PFSK-1 (cell line): Measurements from ENCODE around the gene KIT.

Experiments used
- POLR2AphosphoS5 ChIP-seq: IDR thresholded peaks from 2 replicates; pipeline ENCODE4 v1.6.1; 2012; ENCODE audit warnings: low read depth, mild to moderate bottlenecking, control low read depth, low read length, moderate library complexity
- TAF1 ChIP-seq: IDR thresholded peaks from 2 replicates; pipeline ENCODE4 v1.6.1; 2012; ENCODE audit warnings: low read length, control low read depth, borderline replicate concordance; ENCODE audit not compliant: insufficient read depth
- TF ChIP-seq, protein P1 (sequence below), 2 experiments: IDR thresholded peaks; 2 replicates each; pipeline versions ENCODE4 v1.6.1 to v1.8.0; 2011 to 2012; ENCODE audit warnings: low read depth in 2 of 2, low read length in 2 of 2, control low read depth in 1 of 2, inconsistent platforms in 1 of 2, mild to moderate bottlenecking in 1 of 2, moderate library complexity in 1 of 2; ENCODE audit not compliant: insufficient read depth in 1 of 2

GRCh38 chr4:54743562-54743961 is 85.8 kb downstream of the KIT start:
- TF ChIP-seq, protein P1, sequence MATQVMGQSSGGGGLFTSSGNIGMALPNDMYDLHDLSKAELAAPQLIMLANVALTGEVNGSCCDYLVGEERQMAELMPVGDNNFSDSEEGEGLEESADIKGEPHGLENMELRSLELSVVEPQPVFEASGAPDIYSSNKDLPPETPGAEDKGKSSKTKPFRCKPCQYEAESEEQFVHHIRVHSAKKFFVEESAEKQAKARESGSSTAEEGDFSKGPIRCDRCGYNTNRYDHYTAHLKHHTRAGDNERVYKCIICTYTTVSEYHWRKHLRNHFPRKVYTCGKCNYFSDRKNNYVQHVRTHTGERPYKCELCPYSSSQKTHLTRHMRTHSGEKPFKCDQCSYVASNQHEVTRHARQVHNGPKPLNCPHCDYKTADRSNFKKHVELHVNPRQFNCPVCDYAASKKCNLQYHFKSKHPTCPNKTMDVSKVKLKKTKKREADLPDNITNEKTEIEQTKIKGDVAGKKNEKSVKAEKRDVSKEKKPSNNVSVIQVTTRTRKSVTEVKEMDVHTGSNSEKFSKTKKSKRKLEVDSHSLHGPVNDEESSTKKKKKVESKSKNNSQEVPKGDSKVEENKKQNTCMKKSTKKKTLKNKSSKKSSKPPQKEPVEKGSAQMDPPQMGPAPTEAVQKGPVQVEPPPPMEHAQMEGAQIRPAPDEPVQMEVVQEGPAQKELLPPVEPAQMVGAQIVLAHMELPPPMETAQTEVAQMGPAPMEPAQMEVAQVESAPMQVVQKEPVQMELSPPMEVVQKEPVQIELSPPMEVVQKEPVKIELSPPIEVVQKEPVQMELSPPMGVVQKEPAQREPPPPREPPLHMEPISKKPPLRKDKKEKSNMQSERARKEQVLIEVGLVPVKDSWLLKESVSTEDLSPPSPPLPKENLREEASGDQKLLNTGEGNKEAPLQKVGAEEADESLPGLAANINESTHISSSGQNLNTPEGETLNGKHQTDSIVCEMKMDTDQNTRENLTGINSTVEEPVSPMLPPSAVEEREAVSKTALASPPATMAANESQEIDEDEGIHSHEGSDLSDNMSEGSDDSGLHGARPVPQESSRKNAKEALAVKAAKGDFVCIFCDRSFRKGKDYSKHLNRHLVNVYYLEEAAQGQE (IDR thresholded peaks at IDR 0.05; ENCODE audit: insufficient read depth in 1 of 2, low read depth in 2 of 2, low read length in 2 of 2), result no peak
- TF ChIP-seq TAF1 (no peak), POLR2AphosphoS5 (no peak)
